ENCODE measurements around the gene CPNE5.

The CPNE5 gene

GRCh38 chr6:36836111-36837021, 2.9 kb downstream of the CPNE5 start:
- DNase-seq (ENCODE audit: low spot score) (no peak), FAIRE-seq (no peak)

- no peak for FAIRE-seq
- no peak for DNase-seq (ENCODE audit: low spot score)
Measured at GRCh38 chr6:36834576-36835341, 4.5 kb downstream of the CPNE5 start.

GRCh38 chr6:36833182-36833789, 6.0 kb downstream of the CPNE5 start:
- DNase-seq (ENCODE audit: low spot score) (no peak), FAIRE-seq (no peak)

GRCh38 chr6:36832313-36832712, 6.9 kb downstream of the CPNE5 start:
- DNase-seq (ENCODE audit: low spot score) = no peak

GRCh38 chr6:36830577-36830976, 8.7 kb downstream of the CPNE5 start:
- no peak for DNase-seq (ENCODE audit: low spot score)
- FAIRE-seq = no peak

More at GRCh38 chr6:36832313-36832712, 6.9 kb downstream of the CPNE5 start:
- FAIRE-seq = no peak

- FAIRE-seq = no peak
Measured at GRCh38 chr6:36829919-36830544, 9.2 kb downstream of the CPNE5 start.

GRCh38 chr6:36827261-36828079, 11.8 kb downstream of the CPNE5 start:
- FAIRE-seq = no peak
- peak; percentile 89 for DNase-seq (ENCODE audit: low spot score)

More at GRCh38 chr6:36829919-36830544, 9.2 kb downstream of the CPNE5 start:
- no peak for DNase-seq (ENCODE audit: low spot score)

- no peak for DNase-seq (ENCODE audit: low spot score)
- no peak for FAIRE-seq
Measured at GRCh38 chr6:36826520-36827227, 12.6 kb downstream of the CPNE5 start.

GRCh38 chr6:36825994-36826393, 13.2 kb downstream of the CPNE5 start:
- FAIRE-seq (no peak), DNase-seq (ENCODE audit: low spot score) (no peak)

GRCh38 chr6:36825452-36825851, 13.8 kb downstream of the CPNE5 start:
- DNase-seq (ENCODE audit: low spot score) (no peak), FAIRE-seq (no peak)

- no peak for FAIRE-seq
- DNase-seq (ENCODE audit: low spot score) = no peak
Measured at GRCh38 chr6:36824253-36824652, 15.0 kb downstream of the CPNE5 start.

GRCh38 chr6:36823421-36824096, 15.7 kb downstream of the CPNE5 start:
- DNase-seq (ENCODE audit: low spot score) = no peak
- FAIRE-seq = no peak

- no peak for FAIRE-seq
- DNase-seq (ENCODE audit: low spot score) = no peak
Measured at GRCh38 chr6:36822506-36823269, 16.6 kb downstream of the CPNE5 start.

GRCh38 chr6:36821581-36822335, 17.5 kb downstream of the CPNE5 start:
- FAIRE-seq (no peak), DNase-seq (ENCODE audit: low spot score) (no peak)

GRCh38 chr6:36820700-36821580, 18.3 kb downstream of the CPNE5 start:
- peak; percentile 71 for DNase-seq (ENCODE audit: low spot score)

GRCh38 chr6:36818756-36819155, 20.5 kb downstream of the CPNE5 start:
- DNase-seq (ENCODE audit: low spot score) = no peak
- no peak for FAIRE-seq

More at GRCh38 chr6:36820700-36821580, 18.3 kb downstream of the CPNE5 start:
- FAIRE-seq = no peak

GRCh38 chr6:36817847-36818246, 21.4 kb downstream of the CPNE5 start:
- DNase-seq (ENCODE audit: low spot score) (no peak), FAIRE-seq (no peak)
